Dendritic cell treated with granulocyte-macrophage colony-stimulating factor and Interleukin-4, amounts not matched to agents 40 ng/mL and 50 ng/mL, for 4 days (primary cell): ENCODE data around the gene DAAM1.
A peak's percentile ranks its signal among the peaks of the same experiment; 100 is the strongest.

Experiments
- H3K27ac Mint-ChIP-seq: one replicate; pipeline ENCODE4 v1.8.0; 2022; ENCODE audit warnings: mild to moderate bottlenecking, mixed read lengths
- H3K27me3 Mint-ChIP-seq: one replicate; pipeline ENCODE4 v1.8.0; 2022; ENCODE audit warnings: mild to moderate bottlenecking, mixed read lengths
- H3K36me3 Mint-ChIP-seq: one replicate; pipeline ENCODE4 v1.8.0; 2022; ENCODE audit warnings: low read depth, mixed read lengths
- H3K4me1 Mint-ChIP-seq: one replicate; pipeline ENCODE4 v1.8.0; 2022; ENCODE audit warnings: low read depth, mixed read lengths
- H3K4me3 Mint-ChIP-seq: one replicate; pipeline ENCODE4 v1.8.0; 2022; ENCODE audit warnings: mild to moderate bottlenecking, moderate library complexity, mixed read lengths
- H3K9me3 Mint-ChIP-seq: one replicate; pipeline ENCODE4 v1.8.0; 2022; ENCODE audit warnings: mixed read lengths
- intact Hi-C: fragments of 100-400 bp; cut with micrococcal nuclease; formaldehyde crosslinking; loops from one replicate; pipeline ENCODE4 v1.15.0; 2022

DAAM1 gene

GRCh38 chr14:59317798-59318505, 129.5 kb downstream of the DAAM1 start:
- H3K27ac Mint-ChIP-seq, result no peak overlapping the region
- intact Hi-C loops, result no loop called here
- H3K4me1 Mint-ChIP-seq, result peaks cover 24% of the 10 kb centered on the region
- H3K27me3 Mint-ChIP-seq, result no peaks in the 10 kb centered on the region
- no peaks in the 10 kb centered on the region for H3K36me3 Mint-ChIP-seq
- no peaks in the 10 kb centered on the region for H3K9me3 Mint-ChIP-seq
- H3K4me3 Mint-ChIP-seq, result no peak overlapping the region

- H3K27ac Mint-ChIP-seq, result no peak overlapping the region
- no peaks in the 10 kb centered on the region for H3K27me3 Mint-ChIP-seq
- intact Hi-C loops, result no loop called here
- H3K4me1 Mint-ChIP-seq, result peaks cover 24% of the 10 kb centered on the region
- no peaks in the 10 kb centered on the region for H3K36me3 Mint-ChIP-seq
- no peaks in the 10 kb centered on the region for H3K9me3 Mint-ChIP-seq
- no peak overlapping the region for H3K4me3 Mint-ChIP-seq
Observed at GRCh38 chr14:59318908-59319307, 130.4 kb downstream of the DAAM1 start.

- Mint-ChIP-seq H3K4me3 (no peak overlapping the region), H3K9me3 (no peaks in the 10 kb centered on the region), H3K27me3 (no peaks in the 10 kb centered on the region), H3K4me1 (peaks cover 24% of the 10 kb centered on the region), H3K36me3 (peaks cover 8% of the 10 kb centered on the region), H3K27ac (no peak overlapping the region)
- intact Hi-C loops, result loop anchor here (10.0 kb wide), 1 partner anchor 126 kb away; no protein-coding TSS in a partner anchor
Observed at GRCh38 chr14:59320361-59320760, 131.9 kb downstream of the DAAM1 start.

GRCh38 chr14:59320763-59321625, 132.5 kb downstream of the DAAM1 start:
- Mint-ChIP-seq H3K27ac (no peak overlapping the region), H3K4me1 (peaks cover 24% of the 10 kb centered on the region), H3K36me3 (peaks cover 14% of the 10 kb centered on the region), H3K27me3 (no peaks in the 10 kb centered on the region), H3K9me3 (no peaks in the 10 kb centered on the region), H3K4me3 (no peak overlapping the region)
- intact Hi-C loops, result loop anchor here (10.0 kb wide), 1 partner anchor 126 kb away; no protein-coding TSS in a partner anchor

GRCh38 chr14:59321626-59321949, 133.1 kb downstream of the DAAM1 start:
- H3K27ac Mint-ChIP-seq, result no peak overlapping the region
- H3K9me3 Mint-ChIP-seq, result no peaks in the 10 kb centered on the region

GRCh38 chr14:59325906-59326305, 137.4 kb downstream of the DAAM1 start:
- Mint-ChIP-seq H3K27me3 (no peaks in the 10 kb centered on the region), H3K36me3 (peaks cover 50% of the 10 kb centered on the region), H3K27ac (no peak overlapping the region), H3K9me3 (no peaks in the 10 kb centered on the region), H3K4me3 (no peak overlapping the region), H3K4me1 (peaks cover 7% of the 10 kb centered on the region)
- intact Hi-C loops, result loop anchor here (10.0 kb wide), 1 partner anchor 131 kb away; no protein-coding TSS in a partner anchor

More at GRCh38 chr14:59321626-59321949, 133.1 kb downstream of the DAAM1 start:
- Mint-ChIP-seq H3K4me3 (no peak overlapping the region), H3K4me1 (peaks cover 24% of the 10 kb centered on the region), H3K36me3 (peaks cover 20% of the 10 kb centered on the region), H3K27me3 (no peaks in the 10 kb centered on the region)
- intact Hi-C loops, result loop anchor here (10.0 kb wide), 1 partner anchor 127 kb away; no protein-coding TSS in a partner anchor

- peaks cover 69% of the 10 kb centered on the region for H3K36me3 Mint-ChIP-seq
- intact Hi-C loops, result loop anchor here (10.0 kb wide), 1 partner anchor 134 kb away; no protein-coding TSS in a partner anchor
- peaks cover 7% of the 10 kb centered on the region for H3K4me1 Mint-ChIP-seq
- H3K9me3 Mint-ChIP-seq, result no peaks in the 10 kb centered on the region
- H3K4me3 Mint-ChIP-seq, result no peak overlapping the region
- no peaks in the 10 kb centered on the region for H3K27me3 Mint-ChIP-seq
- H3K27ac Mint-ChIP-seq, result no peak overlapping the region
Observed at GRCh38 chr14:59328454-59328853, 140.0 kb downstream of the DAAM1 start.

GRCh38 chr14:59330455-59330854, 142.0 kb downstream of the DAAM1 start:
- no peak overlapping the region for H3K4me3 Mint-ChIP-seq
- H3K9me3 Mint-ChIP-seq, result no peaks in the 10 kb centered on the region
- peaks cover 13% of the 10 kb centered on the region for H3K4me1 Mint-ChIP-seq
- intact Hi-C loops, result no loop called here
- H3K27ac Mint-ChIP-seq, result no peak overlapping the region
- peaks cover 64% of the 10 kb centered on the region for H3K36me3 Mint-ChIP-seq
- no peaks in the 10 kb centered on the region for H3K27me3 Mint-ChIP-seq

GRCh38 chr14:59331217-59331616, 142.8 kb downstream of the DAAM1 start:
- Mint-ChIP-seq H3K9me3 (no peaks in the 10 kb centered on the region), H3K27me3 (no peaks in the 10 kb centered on the region), H3K36me3 (peaks cover 57% of the 10 kb centered on the region), H3K4me3 (no peak overlapping the region), H3K27ac (no peak overlapping the region), H3K4me1 (peaks cover 15% of the 10 kb centered on the region)
- intact Hi-C loops, result no loop called here

GRCh38 chr14:59332727-59333126, 144.3 kb downstream of the DAAM1 start:
- no peaks in the 10 kb centered on the region for H3K9me3 Mint-ChIP-seq
- H3K36me3 Mint-ChIP-seq, result peaks cover 42% of the 10 kb centered on the region
- H3K4me3 Mint-ChIP-seq, result no peak overlapping the region
- peak overlapping the region; percentile 14 for H3K27ac Mint-ChIP-seq
- intact Hi-C loops, result no loop called here
- H3K27me3 Mint-ChIP-seq, result no peaks in the 10 kb centered on the region
- peaks cover 28% of the 10 kb centered on the region for H3K4me1 Mint-ChIP-seq

GRCh38 chr14:59333235-59333634, 144.8 kb downstream of the DAAM1 start:
- peaks cover 30% of the 10 kb centered on the region for H3K4me1 Mint-ChIP-seq
- no peaks in the 10 kb centered on the region for H3K9me3 Mint-ChIP-seq
- H3K27ac Mint-ChIP-seq, result no peak overlapping the region
- peaks cover 37% of the 10 kb centered on the region for H3K36me3 Mint-ChIP-seq
- no peaks in the 10 kb centered on the region for H3K27me3 Mint-ChIP-seq
- H3K4me3 Mint-ChIP-seq, result no peak overlapping the region
- intact Hi-C loops, result no loop called here

- Mint-ChIP-seq H3K4me1 (peaks cover 30% of the 10 kb centered on the region), H3K4me3 (no peak overlapping the region), H3K36me3 (peaks cover 33% of the 10 kb centered on the region), H3K27ac (no peak overlapping the region), H3K9me3 (no peaks in the 10 kb centered on the region), H3K27me3 (no peaks in the 10 kb centered on the region)
- intact Hi-C loops, result no loop called here
Observed at GRCh38 chr14:59333668-59334067, 145.2 kb downstream of the DAAM1 start.

- Mint-ChIP-seq H3K4me1 (peaks cover 30% of the 10 kb centered on the region), H3K36me3 (peaks cover 33% of the 10 kb centered on the region), H3K4me3 (no peak overlapping the region), H3K9me3 (no peaks in the 10 kb centered on the region), H3K27ac (no peak overlapping the region), H3K27me3 (no peaks in the 10 kb centered on the region)
- intact Hi-C loops, result no loop called here
Observed at GRCh38 chr14:59334253-59334652, 145.8 kb downstream of the DAAM1 start.

GRCh38 chr14:59336098-59336497, 147.6 kb downstream of the DAAM1 start:
- intact Hi-C loops, result no loop called here
- H3K9me3 Mint-ChIP-seq, result no peaks in the 10 kb centered on the region
- peaks cover 30% of the 10 kb centered on the region for H3K4me1 Mint-ChIP-seq
- H3K27me3 Mint-ChIP-seq, result no peaks in the 10 kb centered on the region
- peaks cover 38% of the 10 kb centered on the region for H3K36me3 Mint-ChIP-seq
- H3K27ac Mint-ChIP-seq, result no peak overlapping the region
- H3K4me3 Mint-ChIP-seq, result no peak overlapping the region
